Measurements from ENCODE around the gene GID8. TPM values are rescaled to one million over a fixed set of nuclear protein-coding genes. Genes with fewer than 3 reads are reported as not detected.

Gene GID8
- total and polyA plus RNA-seq, 9 of the 15 experiments (the other 6 are each of a cell fraction or from before 2014, with no cell fraction given): 7.5 to 31.6 (median 22.2) TPM

- TF ChIP-seq RREB1 (CRISPR knock-in tag; IDR thresholded peaks at IDR 0.05) (0 out of 2 replicates have a peak, but pooled peaks have one; percentile 11), ZNF280B (CRISPR knock-in tag; IDR thresholded peaks at IDR 0.05) (no peak), MCM7 (IDR thresholded peaks at IDR 0.05) (no peak), BCLAF1 (IDR thresholded peaks at IDR 0.05; ENCODE audit: borderline replicate concordance in 1 of 2, control insufficient read depth in 1 of 2, low read depth in 2 of 2, low read length in 1 of 2) (no peak), FOXJ2 (tag; IDR thresholded peaks at IDR 0.05) (no peak), PHB (CRISPR knock-in tag; IDR thresholded peaks at IDR 0.05) (no peak)
Measured at GRCh38 chr20:62937268-62938104, 461 bp upstream of the GID8 start (continued).
